ENCODE measurements around the gene EML6.

The EML6 gene

GRCh38 chr2:54957321-54957999 is 234.0 kb downstream of the EML6 start:
- DNase-seq (ENCODE audit: extremely low read depth in 1 of 2, low read depth in 1 of 2): no peak

GRCh38 chr2:54958717-54959371 is 235.4 kb downstream of the EML6 start:
- no peak for DNase-seq (ENCODE audit: extremely low read depth in 1 of 2, low read depth in 1 of 2)

- no peak for DNase-seq (ENCODE audit: extremely low read depth in 1 of 2, low read depth in 1 of 2)
Observed at GRCh38 chr2:54960164-54960563, 236.7 kb downstream of the EML6 start.

GRCh38 chr2:54962511-54962910 is 239.0 kb downstream of the EML6 start:
- no peak for DNase-seq (ENCODE audit: extremely low read depth in 1 of 2, low read depth in 1 of 2)

GRCh38 chr2:54962935-54963440 is 239.5 kb downstream of the EML6 start:
- no peak for DNase-seq (ENCODE audit: extremely low read depth in 1 of 2, low read depth in 1 of 2)

- DNase-seq (ENCODE audit: extremely low read depth in 1 of 2, low read depth in 1 of 2): no peak
Observed at GRCh38 chr2:54963476-54963875, 240.0 kb downstream of the EML6 start.

- DNase-seq (ENCODE audit: extremely low read depth in 1 of 2, low read depth in 1 of 2): no peak
Observed at GRCh38 chr2:54964271-54964670, 240.8 kb downstream of the EML6 start.

- no peak for DNase-seq (ENCODE audit: extremely low read depth in 1 of 2, low read depth in 1 of 2)
Observed at GRCh38 chr2:54964816-54965215, 241.4 kb downstream of the EML6 start.

GRCh38 chr2:54965425-54965824 is 242.0 kb downstream of the EML6 start:
- DNase-seq (ENCODE audit: extremely low read depth in 1 of 2, low read depth in 1 of 2): no peak

- no peak for DNase-seq (ENCODE audit: extremely low read depth in 1 of 2, low read depth in 1 of 2)
Observed at GRCh38 chr2:54966165-54966832, 242.8 kb downstream of the EML6 start.

- no peak for DNase-seq (ENCODE audit: extremely low read depth in 1 of 2, low read depth in 1 of 2)
Observed at GRCh38 chr2:54966837-54967236, 243.4 kb downstream of the EML6 start.

GRCh38 chr2:54967269-54967668 is 243.8 kb downstream of the EML6 start:
- DNase-seq (ENCODE audit: extremely low read depth in 1 of 2, low read depth in 1 of 2): no peak

GRCh38 chr2:54967759-54968365 is 244.4 kb downstream of the EML6 start:
- no peak for DNase-seq (ENCODE audit: extremely low read depth in 1 of 2, low read depth in 1 of 2)

GRCh38 chr2:54968561-54969218 is 245.2 kb downstream of the EML6 start:
- no peak for DNase-seq (ENCODE audit: extremely low read depth in 1 of 2, low read depth in 1 of 2)

- DNase-seq (ENCODE audit: extremely low read depth in 1 of 2, low read depth in 1 of 2): no peak
Observed at GRCh38 chr2:54969295-54969939, 246.0 kb downstream of the EML6 start.

- no peak for DNase-seq (ENCODE audit: extremely low read depth in 1 of 2, low read depth in 1 of 2)
Observed at GRCh38 chr2:54969940-54970338, 246.5 kb downstream of the EML6 start.

- DNase-seq (ENCODE audit: extremely low read depth in 1 of 2, low read depth in 1 of 2): no peak
Observed at GRCh38 chr2:54975175-54975574, 251.7 kb downstream of the EML6 start.

GRCh38 chr2:54975598-54976492 is 252.4 kb downstream of the EML6 start:
- no peak for DNase-seq (ENCODE audit: extremely low read depth in 1 of 2, low read depth in 1 of 2)

GRCh38 chr2:54977149-54977548 is 253.7 kb downstream of the EML6 start:
- no peak for DNase-seq (ENCODE audit: extremely low read depth in 1 of 2, low read depth in 1 of 2)

Measured in stimulated activated CD8-positive, alpha-beta memory T cell treated with anti-CD3 and anti-CD28 coated beads, Interleukin-7, amount 100 ng/mL, for 48 hours (primary cell).